ENCODE results near the gene VAMP2.

Gene VAMP2

GRCh38 chr17:8149419-8150193, 13.1 kb downstream of the VAMP2 start:
- TF ChIP-seq ZFP30 (CRISPR knock-in tag; IDR thresholded peaks at IDR 0.05) (no peak), GLIS3 (CRISPR knock-in tag; IDR thresholded peaks at IDR 0.05) (no peak), ISL1 (CRISPR knock-in tag; IDR thresholded peaks at IDR 0.05) (no peak), TCF4 (CRISPR knock-in tag; IDR thresholded peaks at IDR 0.05; ENCODE audit: borderline replicate concordance) (no peak), CSRNP3 (CRISPR knock-in tag; IDR thresholded peaks at IDR 0.05) (no peak), PATZ1 (CRISPR knock-in tag; IDR thresholded peaks at IDR 0.05; ENCODE audit: borderline replicate concordance) (no peak), ARNTL (CRISPR knock-in tag; IDR thresholded peaks at IDR 0.05; ENCODE audit: borderline replicate concordance, low read depth) (no peak), PPARA (CRISPR knock-in tag; IDR thresholded peaks at IDR 0.05; ENCODE audit: borderline replicate concordance) (no peak), ESRRG (CRISPR knock-in tag; IDR thresholded peaks at IDR 0.05) (no peak), ZC3H10 (CRISPR knock-in tag; IDR thresholded peaks at IDR 0.05) (no peak), ZFP3 (CRISPR knock-in tag; IDR thresholded peaks at IDR 0.05) (no peak), RARB (CRISPR knock-in tag; IDR thresholded peaks at IDR 0.05) (no peak), ZNF70 (CRISPR knock-in tag; IDR thresholded peaks at IDR 0.05) (no peak), TOX (CRISPR knock-in tag; IDR thresholded peaks at IDR 0.05; ENCODE audit: borderline replicate concordance) (no peak), ZNF8 (CRISPR knock-in tag; IDR thresholded peaks at IDR 0.05) (no peak)
- TF ChIP-seq, protein P1, sequence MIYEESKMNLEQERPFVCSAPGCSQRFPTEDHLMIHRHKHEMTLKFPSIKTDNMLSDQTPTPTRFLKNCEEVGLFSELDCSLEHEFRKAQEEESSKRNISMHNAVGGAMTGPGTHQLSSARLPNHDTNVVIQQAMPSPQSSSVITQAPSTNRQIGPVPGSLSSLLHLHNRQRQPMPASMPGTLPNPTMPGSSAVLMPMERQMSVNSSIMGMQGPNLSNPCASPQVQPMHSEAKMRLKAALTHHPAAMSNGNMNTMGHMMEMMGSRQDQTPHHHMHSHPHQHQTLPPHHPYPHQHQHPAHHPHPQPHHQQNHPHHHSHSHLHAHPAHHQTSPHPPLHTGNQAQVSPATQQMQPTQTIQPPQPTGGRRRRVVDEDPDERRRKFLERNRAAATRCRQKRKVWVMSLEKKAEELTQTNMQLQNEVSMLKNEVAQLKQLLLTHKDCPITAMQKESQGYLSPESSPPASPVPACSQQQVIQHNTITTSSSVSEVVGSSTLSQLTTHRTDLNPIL (CRISPR knock-in tag; IDR thresholded peaks at IDR 0.05; ENCODE audit: low read depth), result no peak
- TF ChIP-seq, protein P2, sequence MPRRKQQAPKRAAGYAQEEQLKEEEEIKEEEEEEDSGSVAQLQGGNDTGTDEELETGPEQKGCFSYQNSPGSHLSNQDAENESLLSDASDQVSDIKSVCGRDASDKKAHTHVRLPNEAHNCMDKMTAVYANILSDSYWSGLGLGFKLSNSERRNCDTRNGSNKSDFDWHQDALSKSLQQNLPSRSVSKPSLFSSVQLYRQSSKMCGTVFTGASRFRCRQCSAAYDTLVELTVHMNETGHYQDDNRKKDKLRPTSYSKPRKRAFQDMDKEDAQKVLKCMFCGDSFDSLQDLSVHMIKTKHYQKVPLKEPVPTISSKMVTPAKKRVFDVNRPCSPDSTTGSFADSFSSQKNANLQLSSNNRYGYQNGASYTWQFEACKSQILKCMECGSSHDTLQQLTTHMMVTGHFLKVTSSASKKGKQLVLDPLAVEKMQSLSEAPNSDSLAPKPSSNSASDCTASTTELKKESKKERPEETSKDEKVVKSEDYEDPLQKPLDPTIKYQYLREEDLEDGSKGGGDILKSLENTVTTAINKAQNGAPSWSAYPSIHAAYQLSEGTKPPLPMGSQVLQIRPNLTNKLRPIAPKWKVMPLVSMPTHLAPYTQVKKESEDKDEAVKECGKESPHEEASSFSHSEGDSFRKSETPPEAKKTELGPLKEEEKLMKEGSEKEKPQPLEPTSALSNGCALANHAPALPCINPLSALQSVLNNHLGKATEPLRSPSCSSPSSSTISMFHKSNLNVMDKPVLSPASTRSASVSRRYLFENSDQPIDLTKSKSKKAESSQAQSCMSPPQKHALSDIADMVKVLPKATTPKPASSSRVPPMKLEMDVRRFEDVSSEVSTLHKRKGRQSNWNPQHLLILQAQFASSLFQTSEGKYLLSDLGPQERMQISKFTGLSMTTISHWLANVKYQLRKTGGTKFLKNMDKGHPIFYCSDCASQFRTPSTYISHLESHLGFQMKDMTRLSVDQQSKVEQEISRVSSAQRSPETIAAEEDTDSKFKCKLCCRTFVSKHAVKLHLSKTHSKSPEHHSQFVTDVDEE (CRISPR knock-in tag; IDR thresholded peaks at IDR 0.05), result no peak
- ATAC-seq, result no peak

DNA sequence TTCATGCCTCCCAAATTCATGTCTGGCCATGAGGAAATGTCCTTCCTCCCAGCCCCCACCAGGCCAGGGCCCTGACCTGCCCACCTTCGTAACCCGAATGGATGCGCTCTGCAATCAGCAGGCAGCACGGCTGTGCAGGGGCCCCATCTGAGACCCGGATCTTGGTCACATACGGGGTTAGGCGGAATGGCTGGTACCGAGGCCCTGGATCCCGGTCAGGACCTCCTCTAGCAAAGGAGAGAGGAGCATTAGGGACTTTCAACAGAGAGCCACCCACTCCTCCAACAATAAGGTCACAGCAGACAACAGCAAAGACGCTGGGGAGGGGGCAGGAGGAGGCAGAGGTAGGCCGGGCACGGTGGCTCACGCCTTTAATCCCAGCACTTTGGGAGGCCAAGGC, 14.2 kb downstream of the VAMP2 start:
- no peak for TF ChIP-seq ZNF70 (CRISPR knock-in tag; IDR thresholded peaks at IDR 0.05)
- TF ChIP-seq CSDC2 (CRISPR knock-in tag; IDR thresholded peaks at IDR 0.05), result no peak
- TF ChIP-seq GLIS3 (CRISPR knock-in tag; IDR thresholded peaks at IDR 0.05), result no peak
- no peak for TF ChIP-seq RARB (CRISPR knock-in tag; IDR thresholded peaks at IDR 0.05)
- ATAC-seq, result no peak

DNA sequence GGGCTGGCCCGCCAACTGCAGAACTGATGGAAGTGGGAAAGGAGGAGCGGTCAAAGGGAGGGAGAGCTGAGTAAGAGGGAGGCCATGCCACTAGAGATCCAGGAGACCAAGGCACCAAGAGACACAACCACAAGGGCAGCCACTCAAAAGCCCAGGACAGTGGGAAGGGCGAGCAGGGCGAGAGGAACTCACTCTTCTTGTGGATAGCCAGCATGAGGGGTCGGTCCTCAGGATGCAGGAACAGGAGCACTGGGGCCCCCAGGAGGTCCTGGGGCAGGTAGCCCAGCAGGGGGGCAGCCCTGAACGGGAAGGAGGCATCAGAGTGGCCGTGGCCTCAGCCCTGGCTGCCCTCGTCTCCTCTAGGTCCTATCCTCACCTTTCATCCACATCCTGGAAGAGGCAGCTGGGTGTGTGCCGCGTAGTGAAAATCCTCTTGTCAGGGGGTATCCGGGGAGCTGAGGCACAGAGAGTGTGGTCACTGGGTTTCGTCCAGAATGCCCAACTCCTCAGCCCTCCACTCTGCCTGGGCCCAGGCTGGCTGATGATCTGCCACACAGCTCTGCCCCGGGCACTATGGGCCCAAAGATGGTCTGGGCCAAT, 14.8 kb downstream of the VAMP2 start:
- TF ChIP-seq ESRRG (CRISPR knock-in tag; IDR thresholded peaks at IDR 0.05) (no peak), ZC3H10 (CRISPR knock-in tag; IDR thresholded peaks at IDR 0.05) (0 out of 2 replicates have a peak, but pooled peaks have one; percentile 18)
- no peak for ATAC-seq

GRCh38 chr17:8147141-8147804, 15.5 kb downstream of the VAMP2 start:
- no peak for TF ChIP-seq ZNF565 (CRISPR knock-in tag; conservative IDR thresholded peaks at IDR 0.05; ENCODE audit: low read depth)
- no peak for ATAC-seq

All from SK-N-SH treated with all-trans-retinoic acid at 6 μM for 48 hours (cell line).